ENCODE measurements around the gene NFIA. TPM values are rescaled to one million over a fixed set of nuclear protein-coding genes. Genes with fewer than 3 reads are reported as not detected.

NFIA gene
- total RNA-seq, 1 donor from 2014 or later = 49.4 TPM

DNA sequence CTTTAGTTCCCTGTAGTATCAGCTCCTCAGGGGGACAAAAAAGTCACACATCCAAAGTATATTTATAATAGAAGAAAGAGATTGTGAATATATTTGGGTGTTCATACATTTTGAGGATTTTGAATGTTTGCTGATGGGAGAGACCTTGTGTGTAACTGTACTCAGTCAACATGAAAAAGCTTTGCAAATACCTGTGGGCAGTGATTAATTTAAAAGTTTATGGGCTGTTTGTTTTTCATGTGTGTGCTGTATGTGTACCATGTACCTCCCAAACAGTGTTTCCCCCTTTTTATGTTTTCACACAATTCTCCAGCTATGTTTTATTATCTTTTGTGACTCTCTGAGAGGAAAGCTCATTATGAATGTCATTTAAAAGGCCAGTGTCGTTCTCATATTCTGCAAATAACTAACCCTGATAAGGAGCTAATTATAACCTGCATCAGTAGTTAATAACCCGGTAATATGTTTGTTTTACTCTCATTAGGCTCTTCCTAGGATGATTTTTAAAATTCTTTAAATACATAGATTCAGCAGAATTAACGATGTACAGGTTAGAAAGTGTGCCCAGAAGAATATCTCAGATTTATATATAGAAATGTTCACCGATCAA lies 271.5 kb downstream of the NFIA start:
- H3K36me3 Mint-ChIP-seq = peaks cover 28% of the 10 kb centered on the region
- H3K4me1 Mint-ChIP-seq (ENCODE audit: unreplicated experiment) = peaks cover 9% of the 10 kb centered on the region
- no peak overlapping the region for H3K4me3 Mint-ChIP-seq
- no peaks in the 10 kb centered on the region for H3K27me3 Mint-ChIP-seq
- TF ChIP-seq, protein P1, sequence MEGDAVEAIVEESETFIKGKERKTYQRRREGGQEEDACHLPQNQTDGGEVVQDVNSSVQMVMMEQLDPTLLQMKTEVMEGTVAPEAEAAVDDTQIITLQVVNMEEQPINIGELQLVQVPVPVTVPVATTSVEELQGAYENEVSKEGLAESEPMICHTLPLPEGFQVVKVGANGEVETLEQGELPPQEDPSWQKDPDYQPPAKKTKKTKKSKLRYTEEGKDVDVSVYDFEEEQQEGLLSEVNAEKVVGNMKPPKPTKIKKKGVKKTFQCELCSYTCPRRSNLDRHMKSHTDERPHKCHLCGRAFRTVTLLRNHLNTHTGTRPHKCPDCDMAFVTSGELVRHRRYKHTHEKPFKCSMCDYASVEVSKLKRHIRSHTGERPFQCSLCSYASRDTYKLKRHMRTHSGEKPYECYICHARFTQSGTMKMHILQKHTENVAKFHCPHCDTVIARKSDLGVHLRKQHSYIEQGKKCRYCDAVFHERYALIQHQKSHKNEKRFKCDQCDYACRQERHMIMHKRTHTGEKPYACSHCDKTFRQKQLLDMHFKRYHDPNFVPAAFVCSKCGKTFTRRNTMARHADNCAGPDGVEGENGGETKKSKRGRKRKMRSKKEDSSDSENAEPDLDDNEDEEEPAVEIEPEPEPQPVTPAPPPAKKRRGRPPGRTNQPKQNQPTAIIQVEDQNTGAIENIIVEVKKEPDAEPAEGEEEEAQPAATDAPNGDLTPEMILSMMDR (conservative IDR thresholded peaks at IDR 0.05) = no peak
- no peaks in the 10 kb centered on the region for H3K9me3 Mint-ChIP-seq
- DNase-seq (ENCODE audit: extremely low spot score, unreplicated experiment) = no peak
- no peak overlapping the region for H3K27ac Mint-ChIP-seq

DNA sequence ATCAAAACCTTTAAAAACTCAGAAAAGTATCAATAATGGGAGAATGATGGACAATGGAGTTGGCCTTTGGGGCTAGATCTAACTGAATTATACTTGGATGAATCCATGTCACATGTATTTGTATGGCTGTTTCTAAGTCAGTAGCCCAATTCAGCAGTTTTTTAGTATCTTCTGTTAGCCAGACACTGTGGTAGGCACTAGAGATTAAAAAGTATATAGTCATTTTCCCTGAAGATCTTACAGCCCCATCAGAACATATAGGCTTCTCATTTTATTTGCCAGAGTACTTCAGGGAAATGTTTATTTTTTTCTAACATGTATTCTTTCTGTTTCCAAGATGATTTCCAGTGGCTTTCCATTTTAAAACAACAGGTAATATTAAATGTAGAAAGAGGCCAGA lies 273.7 kb downstream of the NFIA start:
- H3K27me3 Mint-ChIP-seq = no peaks in the 10 kb centered on the region
- H3K9me3 Mint-ChIP-seq = no peaks in the 10 kb centered on the region
- TF ChIP-seq, protein P1 (conservative IDR thresholded peaks at IDR 0.05) = no peak
- DNase-seq (ENCODE audit: extremely low spot score, unreplicated experiment) = no peak
- no peak overlapping the region for H3K4me3 Mint-ChIP-seq
- peaks cover 19% of the 10 kb centered on the region for H3K36me3 Mint-ChIP-seq
- H3K4me1 Mint-ChIP-seq (ENCODE audit: unreplicated experiment) = peaks cover 10% of the 10 kb centered on the region
- no peak overlapping the region for H3K27ac Mint-ChIP-seq

DNA sequence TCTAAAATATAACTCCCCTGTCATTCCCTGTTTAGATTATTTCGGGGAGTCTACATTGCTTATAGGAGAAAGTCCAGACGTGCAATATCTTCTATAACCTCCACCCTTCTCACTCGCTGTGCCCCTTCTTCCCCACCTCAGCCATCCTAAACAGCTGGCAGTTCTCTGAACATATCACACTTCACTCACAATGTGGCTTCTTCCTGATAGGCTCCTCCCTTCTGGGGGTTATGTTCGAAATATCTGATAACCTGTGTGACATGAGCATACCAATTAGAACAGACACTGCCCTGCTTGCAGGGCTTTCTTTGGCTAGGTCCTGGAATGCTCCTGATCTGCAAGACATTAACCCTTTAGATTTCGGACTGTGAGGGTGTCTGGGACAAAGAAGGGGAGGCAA lies 274.6 kb downstream of the NFIA start:
- DNase-seq (ENCODE audit: extremely low spot score, unreplicated experiment) = no peak
- H3K9me3 Mint-ChIP-seq = no peaks in the 10 kb centered on the region
- no peaks in the 10 kb centered on the region for H3K27me3 Mint-ChIP-seq
- no peak overlapping the region for H3K27ac Mint-ChIP-seq
- H3K4me3 Mint-ChIP-seq = no peak overlapping the region
- TF ChIP-seq, protein P1 (conservative IDR thresholded peaks at IDR 0.05) = no peak
- H3K4me1 Mint-ChIP-seq (ENCODE audit: unreplicated experiment) = peaks cover 18% of the 10 kb centered on the region
- peaks cover 19% of the 10 kb centered on the region for H3K36me3 Mint-ChIP-seq

DNA sequence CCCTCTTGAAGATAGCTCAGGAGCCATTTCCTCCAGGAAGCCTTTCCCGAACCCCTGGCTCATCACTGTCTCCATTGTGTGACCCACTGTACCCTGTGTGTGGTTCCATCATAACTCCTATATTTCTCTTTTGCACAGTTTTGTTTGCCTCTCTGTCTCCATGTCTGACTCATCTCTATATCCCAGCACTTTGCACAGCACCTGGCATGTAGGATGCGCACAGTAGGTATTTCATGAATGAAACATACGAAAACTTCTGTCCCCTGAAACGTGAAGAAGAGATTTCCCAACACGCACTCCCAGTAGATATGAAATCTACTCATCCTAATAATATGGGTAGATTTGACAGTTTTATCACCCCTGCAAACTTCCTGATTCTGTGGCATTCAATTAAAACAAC lies 275.2 kb downstream of the NFIA start:
- Mint-ChIP-seq H3K4me3 (no peak overlapping the region), H3K27ac (no peak overlapping the region), H3K36me3 (peaks cover 19% of the 10 kb centered on the region), H3K4me1 (ENCODE audit: unreplicated experiment) (peaks cover 24% of the 10 kb centered on the region), H3K27me3 (no peaks in the 10 kb centered on the region), H3K9me3 (no peaks in the 10 kb centered on the region)
- no peak for DNase-seq (ENCODE audit: extremely low spot score, unreplicated experiment)
- TF ChIP-seq, protein P1 (conservative IDR thresholded peaks at IDR 0.05) = no peak

DNA sequence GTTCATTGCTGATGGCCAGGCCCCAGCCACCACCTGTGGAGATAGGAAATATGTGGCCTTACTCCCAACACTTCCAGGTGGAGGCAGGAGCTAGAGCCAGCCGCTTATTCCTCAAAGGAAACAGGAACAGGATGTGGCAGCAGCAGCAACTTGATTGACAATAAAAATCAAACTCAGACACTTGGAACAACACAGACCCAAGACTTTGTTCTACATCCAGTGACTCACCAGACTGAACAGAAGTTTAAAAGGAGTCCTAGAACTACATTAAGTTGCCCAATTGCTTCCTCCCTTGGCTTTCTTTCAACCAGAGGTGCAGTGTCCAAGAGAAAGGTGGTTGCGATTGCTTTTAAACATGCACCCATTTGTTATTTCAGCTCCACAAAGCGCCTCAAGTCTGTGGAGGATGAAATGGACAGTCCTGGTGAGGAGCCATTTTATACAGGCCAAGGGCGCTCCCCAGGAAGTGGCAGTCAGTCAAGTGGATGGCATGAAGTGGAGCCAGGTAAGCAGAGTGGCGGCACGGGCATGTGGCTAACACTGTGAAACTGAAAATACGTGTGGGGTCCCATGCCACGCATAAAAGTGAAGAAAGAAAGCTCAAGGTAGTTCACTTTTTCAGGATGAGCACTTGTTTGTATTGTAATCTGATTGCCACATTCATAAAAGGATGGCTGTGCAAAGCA lies 276.6 kb downstream of the NFIA start:
- TF ChIP-seq, protein P1 (conservative IDR thresholded peaks at IDR 0.05) = no peak
- Mint-ChIP-seq H3K4me1 (ENCODE audit: unreplicated experiment) (peaks cover 26% of the 10 kb centered on the region), H3K27ac (no peak overlapping the region), H3K36me3 (peaks cover 17% of the 10 kb centered on the region), H3K27me3 (no peaks in the 10 kb centered on the region), H3K4me3 (no peak overlapping the region), H3K9me3 (no peaks in the 10 kb centered on the region)
- DNase-seq (ENCODE audit: extremely low spot score, unreplicated experiment) = no peak

Measured in type B pancreatic cell (in vitro differentiated cells).